Amygdala (tissue), 56 donors: Measurements from ENCODE around the gene ZNF578.
"Not testable (repeated sequence)": the region's sequence is repeated elsewhere in the genome, so short reads cannot be mapped to it uniquely, and the experiment has no call there.

Experiments
- DNase-seq, 56 donors: peaks; one replicate each; lab custom pipeline; 2025; lab: John Stamatoyannopoulos, UW

Gene ZNF578

GRCh38 chr19:52557231-52557995, 104.1 kb downstream of the ZNF578 start:
- no peak for DNase-seq

GRCh38 chr19:52558732-52559445, 105.5 kb downstream of the ZNF578 start:
- DNase-seq = not testable (repeated sequence)

- not testable (repeated sequence) for DNase-seq
Measured at GRCh38 chr19:52561611-52562010, 108.3 kb downstream of the ZNF578 start.
